Loucy (cell line): ENCODE results near the gene CIITA.

ENCODE experiments used
- CTCF ChIP-seq: fragments of 200-600 bp; sonication (generic); conservative IDR thresholded peaks from 2 replicates; pipeline ENCODE4 v1.5.1; 2014; ENCODE audit warnings: mild to moderate bottlenecking, antibody characterized with exemption, low read length
- EZH2phosphoT487 ChIP-seq: fragments of 200-600 bp; IDR thresholded peaks from 2 replicates; pipeline ENCODE4 v1.6.1; 2018; ENCODE audit warnings: antibody characterized with exemption, mild to moderate bottlenecking, moderate library complexity, borderline replicate concordance

GRCh38 chr16:10941127-10941933 is 64.3 kb downstream of the CIITA start:
- TF ChIP-seq EZH2phosphoT487 = no peak
- TF ChIP-seq CTCF = no peak
